ENCODE data around the gene NFXL1.

NFXL1 gene

DNA sequence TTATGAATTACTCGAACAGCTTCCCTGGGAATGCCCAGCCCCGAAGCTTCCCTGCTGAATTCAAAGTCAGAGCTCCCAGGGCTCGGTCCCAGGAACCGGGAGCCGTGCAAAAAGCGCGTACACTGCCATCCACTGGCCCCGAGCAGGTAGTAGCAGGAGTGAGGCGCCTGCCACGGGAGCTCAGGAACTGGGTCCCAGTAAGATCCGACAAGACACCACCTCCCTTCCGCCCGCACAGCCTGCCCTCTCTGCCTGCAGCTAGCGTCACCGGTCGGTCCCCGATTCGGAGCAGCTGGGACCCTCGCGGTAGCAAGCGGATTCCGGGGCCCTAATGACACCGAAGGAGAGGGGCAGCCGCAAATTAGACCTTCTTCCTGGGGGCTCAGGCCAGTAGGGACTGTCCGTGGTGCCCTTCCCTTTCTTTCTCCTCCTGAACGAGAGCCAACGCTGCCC lies 77.7 kb downstream of the NFXL1 start:
- Histone ChIP-seq H3K79me2 (ENCODE audit: insufficient read depth, low read length) (no peaks in the 10 kb centered on the region), H3K9me2 (ENCODE audit: low read depth, low read length) (no peaks in the 10 kb centered on the region), H2AFZ (ENCODE audit: low read length) (no peak overlapping the region), H3K27me3 (ENCODE audit: insufficient read depth, low read length) (no peaks in the 10 kb centered on the region), H3K9ac (ENCODE audit: low read length) (peak overlapping the region; percentile 7; the same call in 1 of the 2 replicates), H3F3A (ENCODE audit: insufficient read depth, low read length) (no peaks in the 10 kb centered on the region), H4K20me1 (ENCODE audit: insufficient read depth, low read length) (no peaks in the 10 kb centered on the region), H3K4me1 (ENCODE audit: insufficient read depth, low read length, severe bottlenecking) (peaks cover 13% of the 10 kb centered on the region), H3K27ac (ENCODE audit: low read depth, low read length, poor library complexity, severe bottlenecking) (no peak overlapping the region), H3K4me2 (ENCODE audit: low read length) (peak overlapping the region; percentile 85), H3K9me3 (ENCODE audit: low read length) (0 out of 2 replicates have a peak, but pooled peaks cover 2% of the 10 kb centered on the region), H3K4me3 (ENCODE audit: low read depth, low read length, poor library complexity, severe bottlenecking) (peak overlapping the region; percentile 53), H3K36me3 (ENCODE audit: insufficient read depth, low read length) (no peaks in the 10 kb centered on the region)
- TF ChIP-seq, protein P1, sequence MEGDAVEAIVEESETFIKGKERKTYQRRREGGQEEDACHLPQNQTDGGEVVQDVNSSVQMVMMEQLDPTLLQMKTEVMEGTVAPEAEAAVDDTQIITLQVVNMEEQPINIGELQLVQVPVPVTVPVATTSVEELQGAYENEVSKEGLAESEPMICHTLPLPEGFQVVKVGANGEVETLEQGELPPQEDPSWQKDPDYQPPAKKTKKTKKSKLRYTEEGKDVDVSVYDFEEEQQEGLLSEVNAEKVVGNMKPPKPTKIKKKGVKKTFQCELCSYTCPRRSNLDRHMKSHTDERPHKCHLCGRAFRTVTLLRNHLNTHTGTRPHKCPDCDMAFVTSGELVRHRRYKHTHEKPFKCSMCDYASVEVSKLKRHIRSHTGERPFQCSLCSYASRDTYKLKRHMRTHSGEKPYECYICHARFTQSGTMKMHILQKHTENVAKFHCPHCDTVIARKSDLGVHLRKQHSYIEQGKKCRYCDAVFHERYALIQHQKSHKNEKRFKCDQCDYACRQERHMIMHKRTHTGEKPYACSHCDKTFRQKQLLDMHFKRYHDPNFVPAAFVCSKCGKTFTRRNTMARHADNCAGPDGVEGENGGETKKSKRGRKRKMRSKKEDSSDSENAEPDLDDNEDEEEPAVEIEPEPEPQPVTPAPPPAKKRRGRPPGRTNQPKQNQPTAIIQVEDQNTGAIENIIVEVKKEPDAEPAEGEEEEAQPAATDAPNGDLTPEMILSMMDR (IDR thresholded peaks at IDR 0.05; ENCODE audit: low read length): peak; percentile 56
- no peak for TF ChIP-seq EZH2 (IDR thresholded peaks at IDR 0.05; ENCODE audit: borderline replicate concordance, low read length)

DNA sequence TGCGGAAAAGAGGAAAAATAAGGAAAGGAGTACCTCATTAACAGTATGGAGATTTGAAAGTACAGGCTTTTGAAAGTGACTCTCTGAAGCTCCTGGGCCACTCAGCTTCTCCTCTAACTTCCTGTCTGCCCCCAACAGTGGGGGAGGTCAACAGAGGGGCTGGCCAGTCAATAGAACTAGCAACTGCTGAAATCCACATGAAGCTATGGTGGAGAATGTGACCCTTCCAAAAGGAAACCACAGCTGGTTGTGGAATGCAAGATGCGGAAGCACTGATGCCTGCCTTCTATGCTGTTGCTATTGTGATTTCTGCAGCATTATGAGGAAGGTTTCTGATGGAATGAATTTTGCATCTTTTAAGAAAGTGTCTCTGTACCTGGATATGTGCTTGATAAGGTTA lies 78.9 kb downstream of the NFXL1 start:
- TF ChIP-seq, protein P1 (IDR thresholded peaks at IDR 0.05; ENCODE audit: low read length): no peak
- TF ChIP-seq EZH2 (IDR thresholded peaks at IDR 0.05; ENCODE audit: borderline replicate concordance, low read length): no peak

DNA sequence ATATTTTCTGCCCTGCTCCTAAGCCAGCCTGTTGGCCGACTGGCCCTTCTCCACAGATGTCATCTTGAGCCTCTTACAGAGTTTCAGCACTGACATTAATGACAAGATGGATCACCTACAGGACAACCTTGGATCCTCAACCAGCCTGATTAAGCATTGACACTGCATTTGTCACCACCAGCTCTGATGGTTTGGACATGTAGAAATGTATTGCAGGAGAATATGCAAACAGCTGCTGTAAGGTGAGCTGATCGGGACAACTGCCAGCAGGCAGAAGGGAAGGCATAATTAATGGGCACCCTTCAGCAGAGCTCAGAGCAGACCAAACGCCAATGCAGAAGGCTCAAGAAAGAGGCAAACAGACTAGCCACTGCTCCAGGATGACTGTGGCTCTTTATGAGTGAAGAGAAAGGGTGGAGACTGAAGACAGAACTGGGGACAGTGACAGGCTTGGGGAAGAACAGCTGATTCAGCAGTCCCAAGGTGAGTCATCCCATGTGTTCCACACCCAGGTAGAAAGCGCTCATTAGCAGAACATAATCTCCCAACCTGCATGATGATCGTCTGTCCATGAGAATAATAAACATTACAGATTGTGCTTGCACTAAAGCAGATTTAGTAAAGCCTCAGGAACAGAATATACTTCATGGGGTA lies 83.2 kb downstream of the NFXL1 start:
- Histone ChIP-seq H3K36me3 (ENCODE audit: insufficient read depth, low read length) (no peaks in the 10 kb centered on the region), H3K4me2 (ENCODE audit: low read length) (no peak overlapping the region), H3K27me3 (ENCODE audit: insufficient read depth, low read length) (no peaks in the 10 kb centered on the region), H3K4me3 (ENCODE audit: low read depth, low read length, poor library complexity, severe bottlenecking) (no peak overlapping the region), H3K4me1 (ENCODE audit: insufficient read depth, low read length, severe bottlenecking) (no peaks in the 10 kb centered on the region), H3K9ac (ENCODE audit: low read length) (no peak overlapping the region), H3K79me2 (ENCODE audit: insufficient read depth, low read length) (no peaks in the 10 kb centered on the region), H3F3A (ENCODE audit: insufficient read depth, low read length) (no peaks in the 10 kb centered on the region), H3K9me3 (ENCODE audit: low read length) (0 out of 2 replicates have a peak, but pooled peaks cover 2% of the 10 kb centered on the region), H3K9me2 (ENCODE audit: low read depth, low read length) (no peaks in the 10 kb centered on the region), H2AFZ (ENCODE audit: low read length) (no peak overlapping the region), H4K20me1 (ENCODE audit: insufficient read depth, low read length) (no peaks in the 10 kb centered on the region), H3K27ac (ENCODE audit: low read depth, low read length, poor library complexity, severe bottlenecking) (no peak overlapping the region)
- TF ChIP-seq, protein P1 (IDR thresholded peaks at IDR 0.05; ENCODE audit: low read length): no peak
- no peak for TF ChIP-seq EZH2 (IDR thresholded peaks at IDR 0.05; ENCODE audit: borderline replicate concordance, low read length)

More for the DNA sequence above, 78.9 kb downstream of the NFXL1 start:
- peaks cover 13% of the 10 kb centered on the region for H3K4me1 ChIP-seq (ENCODE audit: insufficient read depth, low read length, severe bottlenecking)
- no peaks in the 10 kb centered on the region for H3K27me3 ChIP-seq (ENCODE audit: insufficient read depth, low read length)
- no peaks in the 10 kb centered on the region for H4K20me1 ChIP-seq (ENCODE audit: insufficient read depth, low read length)
- H2AFZ ChIP-seq (ENCODE audit: low read length): no peak overlapping the region
- H3K9ac ChIP-seq (ENCODE audit: low read length): no peak overlapping the region
- no peaks in the 10 kb centered on the region for H3K9me2 ChIP-seq (ENCODE audit: low read depth, low read length)
- H3K4me3 ChIP-seq (ENCODE audit: low read depth, low read length, poor library complexity, severe bottlenecking): no peak overlapping the region
- H3K27ac ChIP-seq (ENCODE audit: low read depth, low read length, poor library complexity, severe bottlenecking): no peak overlapping the region
- H3F3A ChIP-seq (ENCODE audit: insufficient read depth, low read length): no peaks in the 10 kb centered on the region
- H3K9me3 ChIP-seq (ENCODE audit: low read length): 0 out of 2 replicates have a peak, but pooled peaks cover 2% of the 10 kb centered on the region
- H3K4me2 ChIP-seq (ENCODE audit: low read length): no peak overlapping the region
- H3K36me3 ChIP-seq (ENCODE audit: insufficient read depth, low read length): no peaks in the 10 kb centered on the region
- no peaks in the 10 kb centered on the region for H3K79me2 ChIP-seq (ENCODE audit: insufficient read depth, low read length)

All from OCI-LY1 (cell line).